Keratinocyte (primary cell): ENCODE data around the gene PGM1. TPM values are rescaled to one million over a fixed set of nuclear protein-coding genes. Genes with fewer than 3 reads are reported as not detected.

Source experiments
- DNase-seq: peaks from one replicate; pipeline ENCODE4 v3.0.0-alpha.2; 2011; ENCODE audit warnings: low read depth, missing footprints, low spot score
- FAIRE-seq: peaks from 2 replicates; lab custom pipeline; 2011; peaks lifted over from hg19 to GRCh38; lab: Jason Lieb, UNC
- H2AFZ ChIP-seq: 2 replicates; pipeline ENCODE4 v1.6.0; 2012; ENCODE audit warnings: low read length, control low read depth, inconsistent platforms; ENCODE audit not compliant: control insufficient read depth
- H3K27ac ChIP-seq: 2 replicates; pipeline ENCODE4 v1.5.1; 2011; ENCODE audit warnings: low read length; ENCODE audit not compliant: control insufficient read depth, insufficient read depth
- H3K27me3 ChIP-seq: 3 replicates; pipeline ENCODE4 v1.6.0; 2011; ENCODE audit warnings: low read length; ENCODE audit not compliant: control insufficient read depth, insufficient read depth; ENCODE audit errors: extremely low read depth
- H3K36me3 ChIP-seq, 2 experiments: 2 replicates in 1 of 2; 3 replicates in 1 of 2; pipeline ENCODE4 v1.5.1; 2011; ENCODE audit warnings: low read length in 2 of 2, mild to moderate bottlenecking in 1 of 2; ENCODE audit not compliant: control insufficient read depth in 2 of 2, insufficient read depth in 2 of 2; ENCODE audit errors: extremely low read depth in 1 of 2
- H3K4me1 ChIP-seq: 3 replicates; pipeline ENCODE4 v1.5.1; 2011; ENCODE audit warnings: low read length; ENCODE audit not compliant: control insufficient read depth, insufficient read depth; ENCODE audit errors: extremely low read depth
- H3K4me2 ChIP-seq: 3 replicates; pipeline ENCODE4 v1.6.0; 2011; ENCODE audit warnings: low read depth, low read length; ENCODE audit not compliant: control insufficient read depth, insufficient read depth; ENCODE audit errors: extremely low read depth
- H3K4me3 ChIP-seq, 3 experiments: fragments of 200-600 bp in 1 of 3; sonication (generic) in 1 of 3; 2 replicates in 2 of 3; 3 replicates in 1 of 3; pipeline ENCODE4 v1.5.1; 2011 to 2016; ENCODE audit warnings: low read length in 3 of 3, mild to moderate bottlenecking in 3 of 3, control low read depth in 2 of 3, inconsistent platforms in 1 of 3, low read depth in 1 of 3, mixed read lengths in 1 of 3, mixed run types in 1 of 3, moderate library complexity in 1 of 3; ENCODE audit not compliant: control insufficient read depth in 2 of 3, insufficient read depth in 2 of 3; ENCODE audit errors: extremely low read depth in 1 of 3
- H3K79me2 ChIP-seq: 2 replicates; pipeline ENCODE4 v1.6.0; 2012; ENCODE audit warnings: low read length; ENCODE audit not compliant: control insufficient read depth, insufficient read depth
- H3K9ac ChIP-seq: 3 replicates; pipeline ENCODE4 v1.6.0; 2011; ENCODE audit warnings: low read length; ENCODE audit not compliant: control insufficient read depth, insufficient read depth; ENCODE audit errors: extremely low read depth
- H3K9me1 ChIP-seq: 3 replicates; pipeline ENCODE4 v1.6.0; 2011; ENCODE audit warnings: low read length; ENCODE audit not compliant: control insufficient read depth, insufficient read depth; ENCODE audit errors: extremely low read depth
- H3K9me3 ChIP-seq: 2 replicates; pipeline ENCODE4 v1.5.1; 2012; ENCODE audit warnings: low read depth, low read length; ENCODE audit not compliant: control insufficient read depth
- H4K20me1 ChIP-seq: 3 replicates; pipeline ENCODE4 v1.6.0; 2011; ENCODE audit warnings: low read length; ENCODE audit not compliant: control insufficient read depth, insufficient read depth; ENCODE audit errors: extremely low read depth
- CTCF ChIP-seq, 3 experiments: IDR thresholded peaks in 1 of 3; conservative IDR thresholded peaks in 1 of 3; optimal IDR thresholded peaks in 1 of 3; 2 replicates in 2 of 3; 3 replicates in 1 of 3; pipeline versions ENCODE3 to v1.5.1; 2011; ENCODE audit warnings: low read length in 3 of 3, mild to moderate bottlenecking in 3 of 3, moderate library complexity in 2 of 3, control low read depth in 1 of 3, inconsistent platforms in 1 of 3; ENCODE audit not compliant: insufficient read depth in 2 of 3; ENCODE audit errors: extremely low read depth in 1 of 3
- EZH2 ChIP-seq: IDR thresholded peaks from one replicate; pipeline ENCODE4 v1.6.1; 2012; ENCODE audit warnings: inconsistent platforms, mild to moderate bottlenecking, low read length, moderate library complexity
- dilution Hi-C: fragments of 300-500 bp; cut with MboI; formaldehyde crosslinking; loops from one replicate; pipeline ENCODE4 v1.7.0; 2020; ENCODE audit warnings: low sequenced_read_pairs; ENCODE audit not compliant: extremely low pct_ligation_motif_present
- polyA plus RNA-seq, 5 experiments: library from polyadenylated mRNA; depleted of rRNA in 3 of 5; stranded (reverse) in 3 of 5; stranded (forward) in 1 of 5; unstranded in 1 of 5; fragments of >200 nt; gene quantifications; 1 replicate in 1 of 5; 2 replicates in 3 of 5; 3 replicates in 1 of 5; pipeline versions ENCODE4 v1.2.1 to v1.2.3, GENCODE V29; 2011 to 2012; ENCODE audit warnings: missing spikeins in 2 of 5, low read depth in 1 of 5, low replicate concordance in 1 of 5

PGM1 gene
- polyA plus RNA-seq, 1 donor (not counting 4 experiments of a cell fraction or from before 2014, with no cell fraction given) = 38.9 TPM

GRCh38 chr1:63618011-63618410 lies 24.8 kb downstream of the PGM1 start:
- Histone ChIP-seq H3K4me3 (no peak overlapping the region), H3K9ac (no peak overlapping the region), H3K36me3 (peaks cover 0 to 1% of the 10 kb centered on the region in 2 experiments), H3K27ac (no peak overlapping the region), H3K9me1 (no peaks in the 10 kb centered on the region), H3K9me3 (no peaks in the 10 kb centered on the region), H3K79me2 (no peaks in the 10 kb centered on the region), H3K4me1 (no peaks in the 10 kb centered on the region), H4K20me1 (no peaks in the 10 kb centered on the region), H3K4me2 (no peak overlapping the region), H3K27me3 (no peaks in the 10 kb centered on the region), H2AFZ (no peak overlapping the region)
- no peak for FAIRE-seq
- TF ChIP-seq CTCF (optimal IDR thresholded peaks at IDR 0.05 in 1 of 3, IDR thresholded peaks at IDR 0.05 in 1 of 3, conservative IDR thresholded peaks at IDR 0.05 in 1 of 3; ENCODE audit: extremely low read depth in 1 of 3, insufficient read depth in 2 of 3, low read length in 3 of 3) (no peak), EZH2 (no peak)
- no peak for DNase-seq
- dilution Hi-C loops = no loop called here

GRCh38 chr1:63619558-63619957 lies 26.3 kb downstream of the PGM1 start:
- Histone ChIP-seq H3K9me3 (no peaks in the 10 kb centered on the region), H2AFZ (no peak overlapping the region), H3K27me3 (no peaks in the 10 kb centered on the region), H3K27ac (no peak overlapping the region), H3K9me1 (no peaks in the 10 kb centered on the region), H3K4me3 (no peak overlapping the region), H3K4me2 (no peak overlapping the region), H3K9ac (no peak overlapping the region), H4K20me1 (no peaks in the 10 kb centered on the region), H3K79me2 (no peaks in the 10 kb centered on the region), H3K4me1 (no peaks in the 10 kb centered on the region), H3K36me3 (peaks cover 0 to 1% of the 10 kb centered on the region in 2 experiments)
- no peak for DNase-seq
- dilution Hi-C loops = no loop called here
- no peak for FAIRE-seq
- TF ChIP-seq CTCF (optimal IDR thresholded peaks at IDR 0.05 in 1 of 3, IDR thresholded peaks at IDR 0.05 in 1 of 3, conservative IDR thresholded peaks at IDR 0.05 in 1 of 3; ENCODE audit: extremely low read depth in 1 of 3, insufficient read depth in 2 of 3, low read length in 3 of 3) (no peak), EZH2 (no peak)
